Epidermal melanocyte (primary cell): ENCODE data around the gene RPGR.

ENCODE experiments used
- DNase-seq: peaks from one replicate; pipeline ENCODE4 v3.0.0; 2011; ENCODE audit warnings: low spot score; ENCODE audit not compliant: insufficient read length

The RPGR gene

DNA sequence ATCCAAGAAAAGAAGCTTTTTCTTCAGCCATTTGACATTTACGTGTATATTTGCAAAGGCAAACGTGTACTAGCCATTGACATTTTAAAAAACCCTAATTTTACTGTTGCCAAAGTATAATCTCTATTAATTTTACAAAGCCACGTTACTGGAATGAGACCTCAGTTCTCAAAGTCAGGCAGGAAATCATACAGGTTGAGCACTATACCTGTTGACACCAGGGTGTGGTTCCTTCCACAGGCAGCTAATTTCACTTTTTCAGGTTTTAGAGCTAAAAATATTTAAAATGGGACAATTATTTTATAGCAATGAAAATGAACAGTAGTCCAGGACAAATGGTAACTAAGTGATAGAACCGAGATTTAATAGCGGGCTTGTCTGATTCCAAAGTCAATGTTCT is 6.5 kb downstream of the RPGR start:
- no peak for DNase-seq

DNA sequence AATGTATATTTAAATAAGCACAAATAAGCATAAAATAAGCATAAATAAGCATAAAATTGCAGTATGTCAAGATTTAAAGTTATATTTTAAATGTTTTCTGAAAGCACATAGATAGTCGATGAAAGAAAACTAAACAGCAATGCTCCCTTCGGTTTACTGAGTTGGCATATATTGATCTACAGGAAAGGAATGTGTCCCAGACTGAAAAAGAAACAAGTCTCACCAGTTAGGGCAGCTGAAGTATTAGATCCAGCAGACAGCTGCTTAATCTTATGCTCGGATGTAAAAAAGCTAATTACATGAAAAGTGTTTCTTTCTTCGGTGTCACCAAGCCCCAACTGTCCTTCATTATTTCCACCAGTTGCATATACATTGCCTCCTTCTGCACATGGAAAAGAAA is 8.7 kb downstream of the RPGR start:
- no peak for DNase-seq

DNA sequence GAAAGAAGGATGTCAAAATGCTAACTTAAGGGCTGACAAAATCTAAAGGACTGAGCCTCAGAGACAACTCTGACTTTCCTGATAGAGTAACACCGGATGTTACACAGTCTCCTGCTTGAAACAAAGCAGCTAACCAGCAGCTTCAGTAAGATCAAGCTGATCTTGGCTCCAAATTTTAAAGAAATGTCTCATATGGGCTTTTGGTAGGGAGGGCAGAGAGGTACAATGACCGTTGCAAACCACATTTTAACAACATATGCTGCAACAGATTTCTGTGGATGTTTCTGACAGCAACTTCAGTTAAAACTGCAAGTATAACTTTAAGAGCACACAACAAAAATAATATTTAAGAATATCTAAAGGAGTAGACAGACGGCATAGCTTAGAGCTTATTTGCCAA is 9.1 kb downstream of the RPGR start:
- DNase-seq = no peak

DNA sequence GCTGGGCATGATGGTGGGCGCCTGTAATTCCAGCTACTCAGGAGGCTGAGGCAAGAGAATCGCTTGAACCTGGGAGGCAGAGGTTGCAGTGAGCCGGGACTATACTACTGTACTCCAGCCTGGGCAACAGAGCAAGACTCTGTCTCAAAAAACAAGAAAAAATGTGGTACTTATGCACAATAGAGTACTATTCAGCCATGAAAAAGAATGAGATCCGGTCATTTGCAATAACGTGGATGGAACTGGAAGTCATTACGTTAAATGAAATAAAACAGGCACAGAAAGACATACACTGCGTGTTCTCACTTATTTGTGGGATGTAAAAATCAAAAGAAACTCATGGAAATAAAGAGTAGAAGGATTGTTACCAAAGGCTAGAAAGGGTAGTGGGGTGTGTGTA is 12.1 kb downstream of the RPGR start:
- DNase-seq = no peak

DNA sequence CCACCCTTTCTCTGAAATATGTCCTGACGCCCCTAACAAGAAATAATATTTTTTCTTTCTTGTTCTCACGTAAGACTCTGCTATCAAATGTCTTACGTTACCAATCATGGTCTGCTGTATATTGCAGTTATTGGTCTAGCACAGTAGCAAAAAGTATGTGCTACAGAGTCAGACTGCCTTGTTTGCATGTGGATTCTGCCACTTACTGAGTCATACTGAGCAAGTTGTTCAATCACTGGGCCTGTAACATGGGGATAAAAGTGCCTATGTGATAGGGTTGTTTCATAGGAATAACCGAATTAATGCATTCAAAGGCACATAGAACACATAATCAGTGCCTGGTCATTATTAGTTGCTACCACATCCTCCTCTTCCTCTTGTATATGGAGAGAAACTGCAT is 14.1 kb downstream of the RPGR start:
- DNase-seq = no peak

DNA sequence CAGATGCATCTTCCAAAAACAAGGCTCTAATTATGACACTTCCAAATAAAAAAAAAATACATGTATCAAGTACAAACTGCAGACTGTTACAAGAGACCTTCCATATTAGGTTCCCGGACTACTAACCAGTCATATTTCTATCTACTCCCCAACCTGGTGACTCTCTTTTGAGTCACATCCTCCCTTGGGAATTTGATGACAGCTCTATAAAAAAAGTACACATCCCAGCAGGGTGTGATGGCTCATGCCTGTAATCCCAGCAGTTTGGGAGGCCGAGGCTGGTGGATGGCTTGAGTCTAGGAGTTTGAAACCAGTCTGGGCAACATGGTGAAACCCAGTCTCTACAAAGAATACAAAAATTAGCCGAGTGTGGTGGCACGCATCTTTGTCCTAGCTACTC is 14.9 kb downstream of the RPGR start:
- DNase-seq = no peak

DNA sequence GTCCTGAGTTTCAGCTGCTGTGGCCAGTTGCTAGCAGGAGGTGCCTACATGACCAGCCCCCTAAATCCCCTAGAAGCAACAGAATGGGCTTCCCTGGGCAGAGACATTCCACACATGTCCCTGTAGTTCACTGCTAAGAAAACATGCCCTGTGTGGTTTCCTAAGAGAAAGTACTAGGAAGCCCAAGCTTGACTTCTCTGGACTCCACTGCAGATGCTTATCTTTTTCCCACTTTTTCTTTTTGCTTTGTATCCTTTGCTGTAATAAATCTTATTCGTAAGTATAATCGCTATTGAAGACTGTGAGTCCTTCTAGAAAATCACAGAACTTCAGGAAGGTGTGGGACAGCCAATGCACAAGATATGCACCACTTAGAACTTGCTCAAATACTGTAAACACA is 15.6 kb downstream of the RPGR start:
- no peak for DNase-seq

DNA sequence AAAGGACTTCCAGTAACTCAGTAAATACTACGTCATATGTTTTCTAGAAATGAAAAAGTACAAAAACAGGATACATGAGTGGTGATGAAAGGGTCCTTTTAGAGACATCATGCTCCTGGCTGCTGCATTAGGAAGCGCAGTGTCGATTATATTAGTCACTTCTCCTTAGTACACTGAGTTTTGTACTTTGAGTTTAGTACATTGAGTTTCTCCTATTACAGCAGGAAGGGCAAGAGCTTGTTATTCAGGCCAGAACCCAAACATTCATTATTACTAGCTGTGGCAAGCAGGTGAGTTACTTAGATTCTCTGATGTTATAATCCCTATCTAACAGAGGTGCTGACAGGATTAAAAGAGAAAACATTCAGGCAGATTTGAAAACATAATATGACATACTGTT is 21.3 kb downstream of the RPGR start:
- DNase-seq = no peak

DNA sequence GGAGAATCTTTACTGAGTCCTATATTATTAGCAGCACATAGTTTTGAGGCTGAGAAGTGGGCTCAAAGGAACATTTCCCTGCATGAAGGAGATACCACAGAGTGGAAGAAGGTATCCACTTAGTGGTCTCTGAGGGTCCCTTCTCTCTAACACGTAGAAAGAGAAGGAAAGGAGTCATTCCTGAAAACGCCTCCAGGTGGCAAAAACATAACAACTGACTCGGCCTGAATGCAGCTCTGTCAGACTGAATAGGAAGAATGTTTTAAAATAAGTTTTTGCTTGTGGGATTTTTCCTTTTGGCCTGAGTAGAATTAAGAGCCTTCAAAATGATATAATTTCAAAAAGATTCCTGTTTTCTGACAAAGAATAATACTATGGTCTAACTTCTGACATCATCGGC is 23.3 kb downstream of the RPGR start:
- DNase-seq = no peak

DNA sequence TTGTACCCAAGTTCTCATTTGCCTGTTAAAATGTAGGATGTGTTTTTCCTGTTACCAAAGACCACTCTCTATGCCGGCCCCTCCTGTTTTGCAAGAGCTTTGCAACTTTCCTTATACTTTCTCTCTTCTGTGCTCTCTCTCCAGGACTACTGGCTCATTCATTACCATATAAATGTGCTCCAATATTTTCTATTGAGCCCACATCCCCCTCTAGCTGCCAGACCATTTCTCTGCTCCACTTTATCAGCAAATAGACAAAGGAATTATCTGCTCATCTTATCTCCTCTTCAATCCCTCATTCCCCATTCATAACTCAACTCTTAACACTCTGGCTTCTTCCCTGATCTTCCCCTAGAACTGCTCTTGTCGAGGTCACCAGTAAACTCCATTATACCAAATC is 33.6 kb downstream of the RPGR start:
- no peak for DNase-seq

DNA sequence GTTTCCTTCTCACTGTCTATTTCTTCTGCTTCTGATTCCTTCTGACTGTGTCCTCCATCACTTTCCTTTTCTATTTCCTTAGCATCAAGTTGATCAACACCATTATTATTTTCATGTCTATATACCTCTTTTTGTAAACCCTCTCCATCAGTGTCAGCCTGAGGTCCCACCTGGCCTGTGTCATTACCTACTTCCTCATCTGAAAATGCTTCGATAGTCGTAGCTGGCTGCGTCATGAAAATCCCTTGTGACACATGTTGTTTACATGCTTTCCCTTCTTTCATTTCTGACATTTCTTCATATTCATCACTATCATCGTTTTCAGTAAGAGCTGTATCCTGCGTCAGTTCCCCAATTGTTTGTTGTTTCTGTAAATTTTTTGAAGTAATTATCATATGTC is 39.6 kb downstream of the RPGR start:
- DNase-seq = no peak

DNA sequence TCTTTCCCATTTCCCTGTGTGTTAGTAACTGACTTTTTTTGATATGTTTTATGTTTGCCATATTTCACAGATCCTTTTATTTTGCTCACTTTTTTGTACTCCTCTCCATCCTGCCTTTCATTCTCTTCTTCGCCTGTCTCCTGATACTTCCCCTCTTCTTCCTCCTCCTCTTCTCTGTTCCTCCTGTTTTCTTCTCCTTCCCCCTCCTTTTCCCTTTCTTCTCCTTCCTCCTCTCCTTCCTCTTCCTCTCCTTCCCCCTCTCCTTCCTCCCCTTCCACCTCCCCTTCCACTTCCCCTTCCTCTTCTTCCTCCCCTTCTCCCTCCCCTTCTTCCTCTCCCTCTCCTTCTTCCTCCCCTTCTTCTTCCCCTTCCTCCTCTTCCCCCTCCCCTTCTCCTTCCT is 41.7 kb downstream of the RPGR start:
- no peak for DNase-seq

DNA sequence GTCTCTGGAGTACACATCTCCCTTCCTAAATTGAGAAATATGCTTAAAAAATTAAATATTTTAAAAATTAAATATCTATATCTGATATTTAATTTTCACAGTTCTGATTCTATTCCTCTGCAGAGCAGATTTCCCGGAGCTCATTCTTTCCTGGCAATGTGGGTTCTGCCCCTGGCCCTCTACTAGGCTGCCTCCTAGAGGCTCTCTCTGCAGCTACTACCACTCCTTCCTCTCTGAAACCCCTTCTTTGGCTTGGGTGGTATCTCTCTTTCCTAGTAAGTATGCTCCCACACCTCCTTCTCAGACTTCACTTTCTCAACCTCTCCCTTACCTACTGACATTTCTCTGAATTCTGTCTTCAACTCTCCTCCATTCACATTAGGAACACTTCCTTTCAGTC is 45.3 kb downstream of the RPGR start:
- DNase-seq = no peak

DNA sequence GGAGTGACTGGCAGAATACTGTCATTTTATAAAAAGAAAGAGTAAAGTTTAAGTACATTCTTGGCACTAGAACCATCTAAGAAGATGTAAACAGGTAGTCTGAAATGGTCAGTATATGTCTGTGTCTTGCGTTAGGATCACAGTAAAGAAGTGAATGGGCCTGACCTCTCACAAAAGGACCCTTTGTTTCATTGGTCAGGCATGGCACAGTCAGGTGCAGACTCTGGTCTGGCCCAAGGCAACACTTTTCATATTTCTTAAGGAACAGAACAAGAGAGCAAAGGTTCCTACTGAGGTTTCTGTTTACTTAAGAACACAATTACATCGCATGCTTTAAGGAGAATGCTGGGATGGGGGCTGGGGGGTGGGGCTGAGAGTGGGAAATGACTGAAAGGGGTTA is 48.1 kb downstream of the RPGR start:
- no peak for DNase-seq

DNA sequence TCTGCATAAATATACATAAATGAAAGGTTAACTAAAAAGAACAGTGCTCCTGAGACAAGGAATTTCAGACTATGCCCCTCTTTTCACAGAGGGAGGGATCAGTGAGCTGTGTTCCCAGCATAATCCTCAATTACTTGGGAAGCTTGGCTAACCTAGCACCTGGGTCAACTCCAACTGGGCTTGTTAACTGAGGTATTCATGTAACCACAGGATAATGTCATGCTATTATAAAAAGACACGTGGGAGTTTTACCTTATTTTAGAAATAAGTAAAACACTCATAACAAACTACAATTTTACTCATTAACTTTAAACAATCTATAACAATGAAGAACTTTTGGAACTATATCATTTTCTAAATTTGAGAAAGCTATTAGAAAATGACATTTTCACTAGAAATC is 48.6 kb downstream of the RPGR start:
- DNase-seq = no peak

DNA sequence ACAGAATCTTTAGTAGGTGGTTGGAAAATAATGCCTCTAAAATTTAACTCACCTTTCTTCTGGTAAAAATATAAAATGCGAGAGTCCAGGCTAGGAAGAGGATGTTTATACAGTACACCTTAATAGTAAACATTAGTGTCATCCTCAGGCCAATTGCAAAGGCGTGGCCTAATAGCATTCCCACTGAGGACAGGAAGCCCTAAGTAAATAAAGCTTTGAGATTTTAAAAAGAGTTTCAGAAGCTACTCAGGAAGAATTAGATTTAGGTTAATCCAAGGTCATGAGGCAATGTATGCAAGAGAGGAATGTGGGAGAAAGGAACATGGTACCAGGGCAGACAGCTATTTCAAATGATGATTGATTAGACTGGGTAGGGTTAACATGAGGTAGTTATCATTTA is 49.5 kb downstream of the RPGR start:
- no peak for DNase-seq

DNA sequence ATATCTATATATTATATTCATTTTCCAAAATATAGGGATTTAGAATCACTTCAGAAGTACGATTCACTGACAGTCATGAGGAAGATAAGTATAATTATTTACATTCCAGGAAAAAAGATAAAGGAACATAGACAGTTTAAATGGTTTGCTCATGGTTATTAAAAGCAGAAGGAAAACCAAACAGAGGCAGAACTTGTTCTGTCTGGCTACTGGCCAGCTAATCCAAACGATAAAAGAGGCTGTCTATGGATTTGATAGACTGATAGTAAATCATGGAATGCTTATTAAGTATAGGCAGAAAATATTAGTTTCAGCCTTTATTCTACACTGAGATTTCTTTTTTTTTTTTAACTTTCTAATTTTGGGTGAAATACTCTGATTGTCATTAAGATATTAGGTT is 50.2 kb downstream of the RPGR start:
- no peak for DNase-seq

DNA sequence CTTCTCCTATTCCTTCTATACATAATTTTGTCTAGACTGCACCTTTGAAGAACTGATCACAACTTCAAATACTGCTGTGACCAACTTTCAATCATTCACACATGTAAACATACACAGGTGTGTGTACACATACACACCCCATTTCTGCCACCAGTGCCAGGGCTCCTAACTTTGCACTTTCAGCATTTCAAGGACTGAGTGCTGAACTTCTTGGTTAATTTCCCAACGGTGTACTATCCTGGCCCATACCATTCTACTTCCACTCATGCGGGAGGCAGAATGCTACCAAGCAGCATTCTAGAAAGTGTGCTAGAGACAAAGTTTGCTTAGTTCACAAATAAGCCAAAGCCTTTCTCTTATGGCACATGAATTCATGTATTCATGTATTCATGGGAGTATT is 51.2 kb downstream of the RPGR start:
- DNase-seq = no peak

DNA sequence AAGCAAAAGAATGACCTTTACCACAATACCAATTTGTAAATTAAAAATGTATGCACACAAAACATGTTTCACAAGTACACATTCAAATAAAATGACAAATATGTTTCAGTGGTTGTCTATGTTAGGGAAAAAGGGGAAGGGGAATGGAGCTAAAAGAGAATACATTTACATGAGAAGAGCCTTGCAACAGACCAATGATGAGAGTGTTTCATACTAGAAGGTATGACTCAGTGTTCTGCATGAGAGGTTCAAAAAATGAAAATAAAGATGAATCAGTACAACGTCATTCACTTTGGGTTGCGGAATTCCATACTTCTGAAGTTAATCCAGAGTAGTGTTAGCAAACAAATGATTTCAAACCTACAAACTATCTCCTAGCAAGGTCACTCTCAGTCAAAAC is 51.7 kb downstream of the RPGR start:
- no peak for DNase-seq

DNA sequence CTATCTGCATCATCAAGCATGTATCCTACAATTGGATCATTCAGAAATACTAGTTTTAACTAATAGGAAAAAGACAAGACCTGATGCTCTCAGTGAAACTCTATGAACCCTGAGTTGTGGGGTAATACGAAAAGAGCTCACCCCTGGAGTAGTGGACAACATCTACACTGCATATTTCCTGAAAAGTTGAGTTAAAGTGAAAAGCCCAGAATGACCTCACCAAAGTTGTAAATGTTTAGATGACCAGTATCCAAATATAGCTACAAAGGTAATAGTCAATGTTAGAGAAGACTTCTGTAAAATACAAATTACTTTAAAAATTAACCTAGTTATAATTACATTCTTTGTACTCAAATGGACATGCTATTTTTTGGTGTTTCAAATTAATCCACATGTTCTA is 53.9 kb downstream of the RPGR start:
- no peak for DNase-seq

DNA sequence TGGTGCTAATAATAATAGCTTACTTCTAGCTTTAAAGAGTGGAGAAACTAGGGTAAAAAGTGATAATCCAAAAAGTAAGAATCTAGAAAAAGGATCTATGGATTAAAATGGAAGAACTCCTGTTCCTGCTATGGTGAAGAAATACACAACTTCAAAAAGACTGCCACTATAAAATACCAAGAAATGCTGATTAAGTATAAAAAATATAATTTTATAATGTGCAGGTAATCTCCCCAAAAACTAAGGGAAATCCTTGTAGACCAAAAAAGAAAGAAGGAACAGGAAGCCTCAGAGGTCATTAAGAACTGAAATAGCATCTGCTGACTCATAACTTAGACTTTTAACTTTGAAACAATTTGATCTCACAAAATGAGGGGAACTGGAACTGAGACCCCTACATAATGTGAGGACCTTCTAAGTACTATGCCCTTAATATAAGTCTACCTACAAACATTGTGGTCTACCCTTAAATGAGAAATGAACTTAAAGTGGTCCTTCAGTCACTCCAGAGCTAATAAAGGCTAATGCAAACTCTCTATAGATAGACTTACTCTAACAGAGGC is 56.1 kb downstream of the RPGR start:
- no peak for DNase-seq

DNA sequence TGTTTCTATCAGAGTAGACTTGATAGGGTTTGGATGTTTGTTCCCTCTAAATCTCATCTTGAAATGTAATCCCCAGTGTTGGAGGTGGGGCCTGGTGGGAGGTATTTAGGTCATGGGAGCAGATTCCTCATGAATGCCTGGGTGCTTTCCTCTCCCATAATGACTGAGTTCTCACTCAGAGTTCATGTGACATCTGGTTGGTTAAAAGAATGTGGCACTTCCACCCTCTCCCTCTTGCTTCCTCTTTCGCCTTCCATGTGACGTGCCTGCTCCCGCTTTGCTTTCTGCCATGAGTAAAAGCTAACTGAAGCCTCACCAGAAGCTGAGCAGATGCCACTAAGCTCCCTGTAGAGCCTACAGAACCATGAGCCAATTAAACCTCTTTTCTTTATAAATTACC is 59.3 kb downstream of the RPGR start:
- no peak for DNase-seq

DNA sequence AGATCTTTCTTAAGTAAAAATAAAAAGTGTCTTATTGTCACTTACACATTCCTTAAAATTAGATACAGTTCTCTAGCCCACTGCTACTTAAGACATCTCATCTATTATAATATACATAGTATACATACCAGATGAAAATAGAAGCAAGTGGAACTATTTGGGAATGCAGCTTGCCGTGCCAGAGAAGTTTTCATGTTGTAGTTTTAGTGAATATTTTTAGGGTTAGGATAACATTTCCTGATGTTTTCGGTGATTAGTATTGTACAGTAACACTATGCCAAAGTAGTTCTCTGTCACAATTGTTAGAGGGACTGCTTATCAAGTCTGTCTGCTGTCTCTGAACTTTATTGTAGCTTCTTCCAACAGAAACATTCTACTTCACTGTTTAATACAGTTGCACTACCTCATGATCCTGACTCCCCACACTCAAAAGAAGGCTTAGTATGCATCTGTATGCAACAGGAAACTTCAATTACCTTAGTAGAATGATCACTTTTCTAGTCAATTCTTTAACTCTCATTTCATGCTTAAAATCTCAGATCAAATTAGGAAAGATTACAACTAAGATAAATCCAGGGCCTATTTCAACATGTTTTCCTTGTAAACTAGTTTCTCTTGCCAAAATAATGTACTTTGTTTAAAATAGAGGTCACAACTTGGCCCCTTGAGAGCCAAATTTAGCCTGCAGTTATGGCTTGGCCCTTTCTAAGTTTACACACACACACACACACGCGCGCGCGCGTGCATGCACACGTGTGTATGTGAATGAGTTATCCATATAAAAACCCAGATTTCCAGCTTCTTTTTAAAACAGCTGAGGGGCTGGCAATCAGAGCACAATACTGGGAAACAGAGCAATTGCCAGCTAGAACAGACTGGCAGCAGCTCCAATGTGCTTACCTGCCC is 64.3 kb downstream of the RPGR start:
- no peak for DNase-seq
